CD8-positive, alpha-beta memory T cell (primary cell): ENCODE data around the gene CHMP5. TPM values are rescaled to one million over a fixed set of nuclear protein-coding genes. Genes with fewer than 3 reads are reported as not detected.

Experiments used
- CTCF ChIA-PET: fragments of 350-600 bp; sonication (Branson Sonifier 250); formaldehyde crosslinking; loops from one replicate; lab custom pipeline; 2021; ENCODE audit warnings: antibody characterized with exemption; lab: Charles Lee
- POLR2A ChIA-PET: fragments of 350-600 bp; sonication (Branson Sonifier 250); formaldehyde crosslinking; loops from one replicate; lab custom pipeline; 2021; ENCODE audit warnings: antibody characterized with exemption; lab: Charles Lee
- DNase-seq, 5 donors: peaks; one replicate each; pipeline versions ENCODE4 v3.0.0 to v3.0.0-alpha.2; 2020 to 2022; ENCODE audit warnings: mixed read lengths in 1 of 5
- H3K27ac ChIP-seq: one replicate; pipeline ENCODE4 v1.7.0; 2013; ENCODE audit warnings: low read depth, mild to moderate bottlenecking, low read length, moderate library complexity
- H3K27me3 ChIP-seq: 2 replicates; pipeline ENCODE4 v1.7.0; 2013; ENCODE audit warnings: low read length, mild to moderate bottlenecking; ENCODE audit not compliant: insufficient read depth, poor library complexity, severe bottlenecking
- H3K36me3 ChIP-seq: 2 replicates; pipeline ENCODE4 v1.7.0; 2013; ENCODE audit warnings: mild to moderate bottlenecking, low read length, moderate library complexity; ENCODE audit not compliant: insufficient read depth
- H3K4me1 ChIP-seq: 2 replicates; pipeline ENCODE4 v1.7.0; 2013; ENCODE audit warnings: mild to moderate bottlenecking, low read length, moderate library complexity; ENCODE audit not compliant: insufficient read depth
- H3K4me3 ChIP-seq: 2 replicates; pipeline ENCODE4 v1.7.0; 2013; ENCODE audit warnings: mild to moderate bottlenecking, low read length
- H3K9me3 ChIP-seq: 2 replicates; pipeline ENCODE4 v1.7.0; 2013; ENCODE audit warnings: mild to moderate bottlenecking, low read length
- H3K27ac Mint-ChIP-seq, 8 donors: one replicate each; pipeline ENCODE4 v1.8.0; 2020 to 2021; ENCODE audit warnings: mixed read lengths in 8 of 8, mild to moderate bottlenecking in 6 of 8, inconsistent platforms in 3 of 8, moderate library complexity in 3 of 8
- H3K27me3 Mint-ChIP-seq, 2 donors: one replicate each; pipeline ENCODE4 v1.8.0; 2020 to 2021; ENCODE audit warnings: mixed read lengths in 2 of 2, mild to moderate bottlenecking in 1 of 2, moderate library complexity in 1 of 2
- H3K36me3 Mint-ChIP-seq, 3 donors: one replicate each; pipeline ENCODE4 v1.8.0; 2020 to 2021; ENCODE audit warnings: mixed read lengths in 3 of 3, inconsistent platforms in 1 of 3, mild to moderate bottlenecking in 1 of 3
- H3K4me1 Mint-ChIP-seq, 3 donors: one replicate each; pipeline ENCODE4 v1.8.0; 2020 to 2021; ENCODE audit warnings: mixed read lengths in 3 of 3, inconsistent platforms in 1 of 3, mild to moderate bottlenecking in 1 of 3
- H3K4me3 Mint-ChIP-seq, 7 donors: one replicate each; pipeline ENCODE4 v1.8.0; 2020 to 2021; ENCODE audit warnings: mixed read lengths in 7 of 7, mild to moderate bottlenecking in 6 of 7, moderate library complexity in 4 of 7, inconsistent platforms in 2 of 7
- H3K9me3 Mint-ChIP-seq, 5 donors: one replicate each; pipeline ENCODE4 v1.8.0; 2020 to 2022; ENCODE audit warnings: mixed read lengths in 5 of 5, mild to moderate bottlenecking in 3 of 5, moderate library complexity in 2 of 5, inconsistent platforms in 1 of 5
- polyA plus RNA-seq: library from polyadenylated mRNA; unstranded; fragments of 300-500 nt; fragmentation: Illumina TruSeq; gene quantifications from one replicate; pipeline ENCODE4 v1.2.3, GENCODE V29; 2021
- total RNA-seq, 2 experiments: library from RNA; stranded (reverse); gene quantifications; one replicate each; pipeline ENCODE4 v1.2.3, GENCODE V29; 2021

CHMP5 gene
- total and polyA plus RNA-seq, 3 experiments from 2014 or later: 42.6 to 55.0 (median 54.3) TPM

DNA sequence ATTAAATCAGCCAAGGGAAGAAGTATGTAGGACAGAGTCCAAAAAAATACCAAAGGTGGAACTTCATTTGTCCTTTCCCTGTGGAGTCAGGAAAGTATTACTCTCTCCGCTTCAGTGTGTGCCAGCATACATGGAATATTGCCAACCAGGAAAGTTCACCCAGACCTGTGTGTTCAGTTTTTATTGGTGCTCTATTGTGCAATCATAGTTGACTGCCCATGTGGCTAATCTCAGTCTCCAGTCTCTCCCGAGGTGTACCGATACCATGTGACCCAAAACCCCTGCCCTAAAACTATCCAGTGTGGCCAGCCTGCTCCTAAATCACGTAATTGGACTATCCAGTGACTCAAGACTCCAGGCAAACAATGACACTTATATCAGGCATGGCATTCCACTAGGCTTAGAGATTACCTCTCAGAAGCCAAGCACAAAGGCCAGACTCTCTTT is 64.3 kb downstream of the CHMP5 start:
- Histone ChIP-seq H3K4me3 (no peak overlapping the region), H3K27me3 (no peaks in the 10 kb centered on the region), H3K4me1 (no peaks in the 10 kb centered on the region), H3K27ac (no peak overlapping the region), H3K36me3 (peaks cover 23% of the 10 kb centered on the region), H3K9me3 (no peaks in the 10 kb centered on the region)
- Mint-ChIP-seq H3K27ac (peak overlapping the region in 3 of 8 donors; percentile 29 to 70 (median 54)), H3K4me1 (peaks cover 0 to 2% (median 0%) of the 10 kb centered on the region in 3 donors), H3K27me3 (no peaks in the 10 kb centered on the region), H3K36me3 (peaks cover 10 to 76% (median 29%) of the 10 kb centered on the region in 3 donors), H3K4me3 (no peak overlapping the region), H3K9me3 (no peaks in the 10 kb centered on the region)
- CTCF ChIA-PET: no interaction called here
- DNase-seq: no peak
- POLR2A ChIA-PET: no interaction called here

DNA sequence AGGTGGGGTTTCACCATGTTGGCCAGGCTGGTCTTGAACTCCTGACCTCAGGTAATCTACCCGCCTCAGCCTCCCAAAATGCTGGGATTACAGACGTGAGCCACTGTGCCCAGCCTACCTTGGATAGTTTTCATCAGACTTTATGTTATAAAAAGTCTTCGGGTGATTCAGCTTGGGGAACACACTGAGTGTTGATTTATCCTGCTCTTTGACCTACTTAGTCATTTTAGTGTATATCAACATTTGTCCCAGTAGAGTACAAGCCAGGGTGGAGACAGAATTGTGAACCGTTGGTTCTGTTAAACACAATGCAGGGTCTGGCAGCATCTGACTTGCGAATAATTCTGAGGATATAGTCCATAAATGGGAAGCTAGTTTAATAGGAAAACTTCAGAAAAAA is 65.1 kb downstream of the CHMP5 start:
- Histone ChIP-seq H3K9me3 (no peaks in the 10 kb centered on the region), H3K4me3 (no peak overlapping the region), H3K4me1 (no peaks in the 10 kb centered on the region), H3K27me3 (no peaks in the 10 kb centered on the region), H3K27ac (no peak overlapping the region), H3K36me3 (peaks cover 23% of the 10 kb centered on the region)
- Mint-ChIP-seq H3K27me3 (no peaks in the 10 kb centered on the region), H3K4me3 (no peak overlapping the region), H3K36me3 (peaks cover 9 to 77% (median 33%) of the 10 kb centered on the region in 3 donors), H3K9me3 (no peaks in the 10 kb centered on the region), H3K4me1 (peaks cover 0 to 2% (median 0%) of the 10 kb centered on the region in 3 donors), H3K27ac (peak overlapping the region in 1 of 8 donors; percentile 35)
- DNase-seq: no peak
- CTCF ChIA-PET: interaction anchor here (1.1 kb wide), 1 partner anchor 9 kb away, joined by 3 read pairs; no protein-coding TSS in a partner anchor
- POLR2A ChIA-PET: no interaction called here

- peak overlapping the region in 4 of 8 donors; percentile 17 to 61 (median 40) for H3K27ac Mint-ChIP-seq
- peaks cover 6 to 78% (median 35%) of the 10 kb centered on the region in 3 donors for H3K36me3 Mint-ChIP-seq
- CTCF ChIA-PET: interaction anchor here (1.1 kb wide), 1 partner anchor 10 kb away, joined by 3 read pairs; no protein-coding TSS in a partner anchor
These were observed 66.6 kb downstream of the CHMP5 start for GRCh38 chr9:33331377-33331891.

More at GRCh38 chr9:33331377-33331891, 66.6 kb downstream of the CHMP5 start:
- peaks cover 0 to 4% (median 2%) of the 10 kb centered on the region in 3 donors for H3K4me1 Mint-ChIP-seq
- peaks cover 23% of the 10 kb centered on the region for H3K36me3 ChIP-seq
- no peak overlapping the region for H3K4me3 Mint-ChIP-seq
- DNase-seq: no peak
- H3K27me3 ChIP-seq: no peaks in the 10 kb centered on the region
- no peaks in the 10 kb centered on the region for H3K27me3 Mint-ChIP-seq
- H3K9me3 ChIP-seq: no peaks in the 10 kb centered on the region
- no peak overlapping the region for H3K4me3 ChIP-seq
- H3K4me1 ChIP-seq: no peaks in the 10 kb centered on the region
- H3K27ac ChIP-seq: no peak overlapping the region
- POLR2A ChIA-PET: no interaction called here
- no peaks in the 10 kb centered on the region for H3K9me3 Mint-ChIP-seq

Other genes with a start within 250 kb of the CHMP5 start
- 100 to 1,000 TPM; 318 to 332 TPM for gene DNAJA1, start 239.8 kb upstream of the CHMP5 start, total RNA-seq
- 106 TPM for gene DNAJA1, start 239.8 kb upstream of the CHMP5 start, polyA plus RNA-seq
- 10 to 100 TPM; 27.5 to 27.6 TPM for gene SMU1, start 188.4 kb upstream of the CHMP5 start, total RNA-seq
- 21.2 TPM for gene SMU1, start 188.4 kb upstream of the CHMP5 start, polyA plus RNA-seq
- 10 to 100 TPM; 38.0 to 38.3 TPM for gene B4GALT1, start 97.7 kb upstream of the CHMP5 start, total RNA-seq
- 41.6 TPM for gene B4GALT1, start 97.7 kb upstream of the CHMP5 start, polyA plus RNA-seq
- gene SPINK4, start 24.9 kb upstream of the CHMP5 start, total RNA-seq: not detected
- not detected for gene SPINK4, start 24.9 kb upstream of the CHMP5 start, polyA plus RNA-seq
- gene BAG1, start 341 bp upstream of the CHMP5 start, total RNA-seq: 10 to 100 TPM; 70.6 to 83.6 TPM
- 91.5 TPM for gene BAG1, start 341 bp upstream of the CHMP5 start, polyA plus RNA-seq
- 10 to 100 TPM; 42.7 to 45.6 TPM for gene NFX1, start 25.5 kb downstream of the CHMP5 start, total RNA-seq
- 38.8 TPM for gene NFX1, start 25.5 kb downstream of the CHMP5 start, polyA plus RNA-seq
- not detected for gene AQP7, start 137.5 kb downstream of the CHMP5 start, total RNA-seq
- gene AQP7, start 137.5 kb downstream of the CHMP5 start, polyA plus RNA-seq: not detected
- gene AQP3, start 182.5 kb downstream of the CHMP5 start, total RNA-seq: 1 to 10 TPM; 8.7 to 9.3 TPM
- gene AQP3, start 182.5 kb downstream of the CHMP5 start, polyA plus RNA-seq: 183 TPM
- gene NOL6, start 208.9 kb downstream of the CHMP5 start, total RNA-seq: 10 to 100 TPM; 90.8 to 93.0 TPM
- gene NOL6, start 208.9 kb downstream of the CHMP5 start, polyA plus RNA-seq: 19.8 TPM